Epithelial cell of esophagus (primary cell): ENCODE results near the gene PDCD11.

Experiments
- DNase-seq: peaks from one replicate; pipeline ENCODE4 v3.0.0; 2010; ENCODE audit warnings: low read depth
- H3K4me3 ChIP-seq: 2 replicates; pipeline ENCODE4 v1.5.1; 2011; ENCODE audit warnings: mild to moderate bottlenecking, low read length, control low read depth
- CTCF ChIP-seq: IDR thresholded peaks from 2 replicates; pipeline ENCODE4 v1.5.1; 2011; ENCODE audit warnings: low read depth, mild to moderate bottlenecking, low read length, control low read depth, inconsistent platforms; ENCODE audit not compliant: insufficient read depth; ENCODE audit errors: missing control alignments

Gene PDCD11

GRCh38 chr10:103467406-103467805, 71.0 kb downstream of the PDCD11 start:
- no peak for TF ChIP-seq CTCF
- no peak for DNase-seq

GRCh38 chr10:103469201-103469600, 72.8 kb downstream of the PDCD11 start:
- no peak for DNase-seq
- H3K4me3 ChIP-seq, result no peak overlapping the region
- TF ChIP-seq CTCF, result no peak

More at GRCh38 chr10:103467406-103467805, 71.0 kb downstream of the PDCD11 start:
- H3K4me3 ChIP-seq, result no peak overlapping the region

GRCh38 chr10:103470761-103471653, 74.6 kb downstream of the PDCD11 start:
- no peak for TF ChIP-seq CTCF

GRCh38 chr10:103472005-103472404, 75.6 kb downstream of the PDCD11 start:
- TF ChIP-seq CTCF, result no peak
- H3K4me3 ChIP-seq, result no peak overlapping the region

More at GRCh38 chr10:103470761-103471653, 74.6 kb downstream of the PDCD11 start:
- no peak for DNase-seq
- no peak overlapping the region for H3K4me3 ChIP-seq

GRCh38 chr10:103473261-103473671, 76.8 kb downstream of the PDCD11 start:
- no peak for TF ChIP-seq CTCF
- peak; percentile 40 for DNase-seq
- no peak overlapping the region for H3K4me3 ChIP-seq

More at GRCh38 chr10:103472005-103472404, 75.6 kb downstream of the PDCD11 start:
- no peak for DNase-seq

GRCh38 chr10:103474077-103474476, 77.7 kb downstream of the PDCD11 start:
- no peak for DNase-seq
- TF ChIP-seq CTCF, result no peak
- H3K4me3 ChIP-seq, result no peak overlapping the region

GRCh38 chr10:103475437-103475836, 79.0 kb downstream of the PDCD11 start:
- no peak overlapping the region for H3K4me3 ChIP-seq
- no peak for TF ChIP-seq CTCF
- DNase-seq, result no peak
